Bone marrow (tissue), 2 donors: ENCODE measurements around the gene ANKRD13B.
A peak's percentile ranks its signal among the peaks of the same experiment; 100 is the strongest.

Experiments used
- DNase-seq, 2 donors: peaks; one replicate each; lab custom pipeline; 2025; lab: John Stamatoyannopoulos, UW

Gene ANKRD13B

GRCh38 chr17:29581583-29582253 is 11.2 kb upstream of the ANKRD13B start:
- DNase-seq, result no peak

- DNase-seq, result no peak
These were observed 10.6 kb upstream of the ANKRD13B start for GRCh38 chr17:29582254-29582765.

DNA sequence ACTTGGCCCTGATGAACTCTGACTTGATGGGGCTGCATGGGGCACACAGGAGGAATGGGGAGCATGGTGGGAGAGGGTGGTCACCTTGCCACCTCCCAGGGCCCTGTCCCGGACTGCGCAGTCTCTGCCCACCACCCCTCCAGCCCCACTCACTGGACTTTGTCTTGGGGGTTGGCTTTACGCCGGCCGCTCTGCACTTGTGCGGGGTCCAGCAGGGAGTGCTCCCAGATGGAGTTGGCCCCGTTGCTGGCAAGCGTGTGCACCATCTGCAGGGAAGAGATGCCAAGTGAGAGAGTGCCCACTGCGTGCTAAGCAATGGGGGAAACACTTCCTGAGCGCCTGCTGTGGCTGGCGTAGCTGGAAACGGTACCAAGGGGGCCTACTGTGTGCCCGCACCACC is 10.2 kb upstream of the ANKRD13B start:
- no peak for DNase-seq

GRCh38 chr17:29583324-29584248 is 9.3 kb upstream of the ANKRD13B start:
- DNase-seq, result no peak

DNA sequence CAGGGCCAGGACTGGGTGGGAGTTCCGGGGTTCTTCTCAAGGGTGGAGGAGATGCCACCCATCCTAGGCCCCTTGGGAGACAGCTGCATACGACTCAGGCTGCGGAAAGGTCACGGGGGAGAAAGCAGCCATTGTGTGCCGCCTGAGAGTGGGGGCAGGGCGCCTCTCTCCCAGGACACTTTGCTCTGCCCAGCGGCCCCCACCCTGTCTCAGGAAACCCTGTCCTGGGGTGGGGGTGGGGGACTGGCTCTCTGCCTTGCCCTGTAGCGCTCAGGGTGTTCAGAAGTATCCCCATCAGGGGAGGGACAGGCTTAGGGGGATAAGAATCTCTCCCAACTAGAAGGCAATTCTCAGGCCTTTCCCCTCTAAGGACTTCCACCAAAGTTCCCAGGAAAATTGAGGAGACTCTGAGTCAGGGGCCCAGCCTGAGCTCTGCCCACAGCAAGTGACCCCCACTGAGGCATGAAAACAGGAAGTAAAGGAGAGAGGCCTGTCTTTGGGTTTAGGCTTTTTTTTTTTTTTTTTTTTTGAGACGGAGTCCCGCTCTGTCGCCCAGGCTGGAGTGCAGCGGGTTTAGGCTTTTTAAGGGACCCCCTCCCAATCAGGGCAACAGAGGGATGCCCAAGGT is 8.4 kb upstream of the ANKRD13B start:
- DNase-seq, result no peak

- no peak for DNase-seq
These were observed 7.7 kb upstream of the ANKRD13B start for GRCh38 chr17:29585080-29585751.

DNA sequence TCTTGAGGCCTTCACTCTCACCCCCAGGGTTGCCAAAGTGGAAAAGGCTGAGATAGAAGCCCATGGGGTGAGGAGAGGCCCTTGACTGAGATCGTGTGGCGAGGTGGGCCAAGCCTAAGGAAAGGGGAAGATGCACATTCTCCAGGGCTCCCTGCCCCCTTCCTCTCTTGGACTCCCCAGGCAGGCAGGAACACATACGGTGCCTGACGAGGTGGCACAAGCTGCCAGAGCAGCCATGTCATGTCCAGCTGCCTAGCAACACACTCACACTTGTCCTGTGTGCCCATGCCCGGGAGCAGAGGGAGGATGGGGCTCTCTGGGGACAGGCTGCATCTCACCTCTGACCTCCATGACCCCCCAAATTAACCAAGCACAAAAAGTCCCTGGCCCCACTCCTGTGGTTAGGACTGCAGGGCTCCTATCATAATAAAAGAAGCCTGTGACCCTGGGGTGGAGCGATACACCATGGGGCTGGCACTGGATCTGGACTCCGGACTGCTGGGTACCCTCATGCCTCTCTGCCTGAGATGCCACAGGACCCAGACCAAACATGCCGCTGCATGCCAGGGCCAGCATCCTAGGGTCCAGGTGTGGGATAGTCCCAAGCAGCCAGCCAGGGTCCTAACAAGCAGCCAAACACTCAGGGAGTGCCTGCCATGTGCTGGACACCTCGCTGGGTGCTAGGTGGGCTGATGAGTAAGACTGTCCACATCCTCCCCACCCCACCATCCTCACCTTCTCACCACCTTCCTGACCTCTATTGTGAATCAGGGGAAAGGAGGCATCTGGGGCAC is 6.1 kb upstream of the ANKRD13B start:
- no peak for DNase-seq

DNA sequence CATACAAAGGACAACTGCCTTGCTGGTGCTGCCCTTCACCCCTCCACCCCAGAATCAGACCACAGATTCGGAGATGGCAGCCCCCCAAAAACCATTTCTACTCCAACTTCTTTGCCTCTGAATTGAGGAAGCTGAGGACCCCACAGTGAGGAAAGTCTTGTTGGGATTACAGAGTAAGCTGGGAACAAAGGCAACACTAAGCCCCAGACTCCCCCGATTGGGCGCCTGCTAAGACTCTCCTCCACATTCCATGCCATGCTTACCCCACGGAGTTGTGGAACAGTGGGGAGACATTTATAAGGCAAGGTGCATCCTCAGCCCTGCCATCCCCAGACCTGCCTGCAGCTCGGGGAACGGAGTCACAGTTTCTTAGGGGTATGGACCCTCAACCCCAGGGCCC is 5.3 kb upstream of the ANKRD13B start:
- no peak for DNase-seq

- no peak for DNase-seq
These were observed 4.8 kb upstream of the ANKRD13B start for GRCh38 chr17:29588017-29588561.

DNA sequence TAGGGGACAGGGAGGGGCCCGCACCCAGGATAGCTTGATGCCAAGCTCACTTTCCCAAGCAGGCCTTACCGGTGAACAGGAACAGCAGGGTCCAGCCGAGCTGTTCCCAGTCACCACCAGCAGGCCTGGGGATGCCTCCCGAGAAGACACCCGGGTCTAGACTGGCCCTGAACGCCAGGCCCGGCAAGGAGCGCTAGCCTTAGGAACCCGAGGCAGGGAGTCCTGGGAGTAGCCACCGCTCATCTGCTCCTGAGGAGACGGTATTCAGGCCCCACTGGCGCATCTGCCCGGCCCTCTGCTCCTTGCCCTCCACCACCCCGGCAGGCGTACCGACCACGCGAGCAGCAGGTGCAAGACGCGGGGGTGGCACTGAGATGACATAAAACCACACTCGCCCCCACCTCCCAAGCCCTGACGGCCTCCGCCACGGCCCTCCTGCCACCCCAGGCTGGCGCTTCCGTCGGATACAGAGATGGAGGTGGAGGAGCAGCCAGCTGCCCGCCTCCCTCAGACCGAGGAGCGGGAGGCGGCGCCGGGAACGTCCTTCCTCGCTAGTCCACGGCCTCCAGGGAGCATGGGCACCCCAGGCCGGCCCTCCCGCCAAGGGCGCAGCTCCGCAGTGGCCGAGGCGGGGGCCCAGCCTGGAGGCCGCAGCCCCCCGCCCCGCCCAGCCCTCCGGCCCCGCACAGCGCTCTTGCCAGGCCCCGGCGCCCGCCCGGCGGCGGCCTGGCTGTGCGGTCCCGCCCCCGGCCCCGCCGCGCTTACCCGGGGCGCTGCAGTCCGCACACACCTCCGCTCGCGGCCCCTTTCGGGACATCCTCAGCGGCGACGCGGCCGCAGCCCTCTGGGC is 4.1 kb upstream of the ANKRD13B start:
- DNase-seq, result no peak

DNA sequence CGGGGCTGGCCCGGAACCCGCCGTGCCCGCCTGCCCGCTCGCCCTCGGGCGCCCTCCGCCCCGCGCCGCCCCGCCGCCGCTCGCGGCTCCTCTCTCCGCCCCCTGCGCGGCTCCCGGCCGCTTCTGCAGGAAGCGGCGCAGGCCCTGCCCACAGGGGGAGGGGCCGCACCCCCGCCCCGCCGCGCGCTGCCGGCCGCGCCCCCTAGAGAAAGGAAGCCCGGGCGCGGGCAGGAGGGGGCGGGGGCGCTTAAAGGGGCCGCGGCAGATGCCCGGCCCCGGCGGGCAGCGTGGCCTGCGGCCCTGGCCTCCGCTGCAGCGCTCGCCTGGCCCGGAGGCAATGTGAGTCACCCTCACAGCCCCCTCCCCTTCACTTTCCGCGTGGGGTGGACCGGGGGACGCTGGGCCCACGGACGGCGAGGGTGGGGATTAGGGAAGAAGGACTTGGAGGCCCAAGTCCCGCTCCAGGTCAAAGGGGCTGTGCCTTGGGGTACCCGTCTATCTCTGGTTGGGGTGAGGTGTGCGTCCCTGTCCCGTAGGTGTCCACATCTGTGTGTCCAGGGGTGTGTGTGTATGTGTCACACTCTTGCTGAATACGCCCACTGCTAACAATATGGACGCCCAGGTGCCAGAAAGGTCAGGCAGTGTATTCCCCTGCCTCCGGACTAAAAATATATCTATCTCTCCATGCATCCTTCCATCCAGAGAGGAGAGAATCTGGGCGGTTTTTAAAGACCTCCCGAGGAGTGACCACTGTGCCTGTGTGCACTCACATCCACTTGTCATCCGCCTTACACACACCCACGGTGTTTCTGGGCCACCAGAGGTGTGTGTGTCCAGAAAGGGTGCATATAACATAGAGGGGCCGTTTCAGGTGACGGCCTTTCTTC is 3.2 kb upstream of the ANKRD13B start, which contains the start of gene GIT1:
Gene GIT1 (minus strand): TSS at position 125 of the 887 bp plus-strand sequence. CDS start 270 bp downstream, outside the sequence.
- peak; percentile 40 to 69 for DNase-seq

GRCh38 chr17:29590411-29591145 is 2.4 kb upstream of the ANKRD13B start:
- no peak for DNase-seq

GRCh38 chr17:29591146-29591736 is 1.7 kb upstream of the ANKRD13B start:
- no peak for DNase-seq

- peak; percentile 26 to 51 for DNase-seq
These were observed 959 bp upstream of the ANKRD13B start for GRCh38 chr17:29591737-29592608.

- no peak for DNase-seq
These were observed 923 bp downstream of the ANKRD13B start for GRCh38 chr17:29593591-29594518.
